NCI-H524 treated with DMSO at 0.1 percent for 48 hours (cell line): Measurements from ENCODE around the gene RHEB.
A peak's percentile ranks its signal among the peaks of the same experiment; 100 is the strongest.

Source experiments
- DNase-seq: peaks from one replicate; lab custom pipeline; 2025; lab: John Stamatoyannopoulos, UW

Gene RHEB

DNA sequence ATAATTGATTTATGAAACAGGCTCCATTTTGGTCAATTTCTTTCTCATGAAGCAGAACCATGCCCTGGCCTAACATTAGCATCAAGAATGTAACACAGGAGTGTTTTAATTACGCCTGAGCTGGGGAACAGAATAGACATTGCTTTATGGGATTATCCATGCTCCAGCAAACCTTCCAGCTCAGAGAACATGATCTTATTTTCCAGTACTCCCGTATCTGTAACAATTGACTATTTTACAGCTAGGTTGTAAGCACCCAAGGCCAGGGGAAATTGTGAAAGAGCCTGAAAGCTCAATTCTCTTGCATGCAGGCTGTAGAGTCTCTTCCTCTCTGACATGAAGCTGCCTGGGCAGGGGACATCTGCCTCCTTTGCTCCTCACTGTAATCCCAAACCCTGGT is 49.0 kb downstream of the RHEB start:
- no peak for DNase-seq

DNA sequence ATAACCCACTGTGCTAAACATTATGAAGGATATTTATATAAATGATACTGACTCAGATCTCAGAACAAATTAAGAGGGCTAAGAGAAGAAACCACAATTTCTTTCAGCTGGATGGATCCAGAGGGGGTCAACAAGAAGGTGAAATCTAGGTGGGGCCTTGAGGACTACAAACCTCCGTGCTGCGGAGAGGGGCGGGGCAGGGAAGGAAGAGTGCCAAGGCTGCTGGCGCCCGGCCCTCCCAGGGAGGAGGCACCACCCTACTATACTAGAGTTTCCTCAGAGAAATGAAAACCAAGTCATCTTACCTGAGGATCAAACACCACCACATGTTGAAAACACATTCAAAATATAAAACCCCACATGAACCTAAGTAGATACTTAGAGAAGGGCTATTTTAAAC is 50.4 kb downstream of the RHEB start:
- no peak for DNase-seq

- no peak for DNase-seq
Measured at GRCh38 chr7:151468217-151469018, 51.3 kb downstream of the RHEB start.

GRCh38 chr7:151465169-151465568 is 54.5 kb downstream of the RHEB start:
- no peak for DNase-seq

GRCh38 chr7:151462306-151462779 is 57.4 kb downstream of the RHEB start:
- no peak for DNase-seq

- no peak for DNase-seq
Measured at GRCh38 chr7:151461942-151462230, 57.8 kb downstream of the RHEB start.

- DNase-seq, result no peak
Measured at GRCh38 chr7:151461096-151461941, 58.4 kb downstream of the RHEB start.

- DNase-seq, result no peak
Measured at GRCh38 chr7:151460474-151460855, 59.2 kb downstream of the RHEB start.

GRCh38 chr7:151459726-151460473 is 59.8 kb downstream of the RHEB start:
- peak; percentile 25 for DNase-seq

- DNase-seq, result no peak
Measured at GRCh38 chr7:151457534-151457933, 62.2 kb downstream of the RHEB start.

- no peak for DNase-seq
Measured at GRCh38 chr7:151456782-151457181, 62.9 kb downstream of the RHEB start.

DNA sequence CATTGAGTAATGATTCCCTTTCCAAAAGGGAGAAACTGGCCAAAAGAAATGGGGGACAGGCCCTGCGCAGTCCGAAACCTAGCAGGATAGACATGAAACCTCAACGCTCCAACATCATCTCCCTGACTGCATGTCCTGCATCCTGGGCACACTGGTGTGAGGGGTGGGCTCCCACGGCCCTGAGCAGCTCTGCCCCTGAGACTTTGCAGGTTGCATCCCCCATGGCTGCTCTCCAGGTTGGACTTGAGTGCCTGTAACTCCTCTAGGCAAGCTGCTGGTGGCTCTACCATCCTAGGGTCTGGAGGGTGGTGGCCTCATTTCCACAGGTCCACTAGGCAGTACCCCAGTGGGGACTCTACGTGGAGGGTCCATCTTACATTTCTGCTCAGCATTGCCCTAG is 63.4 kb downstream of the RHEB start:
- no peak for DNase-seq

GRCh38 chr7:151455690-151456089 is 64.0 kb downstream of the RHEB start:
- no peak for DNase-seq

DNA sequence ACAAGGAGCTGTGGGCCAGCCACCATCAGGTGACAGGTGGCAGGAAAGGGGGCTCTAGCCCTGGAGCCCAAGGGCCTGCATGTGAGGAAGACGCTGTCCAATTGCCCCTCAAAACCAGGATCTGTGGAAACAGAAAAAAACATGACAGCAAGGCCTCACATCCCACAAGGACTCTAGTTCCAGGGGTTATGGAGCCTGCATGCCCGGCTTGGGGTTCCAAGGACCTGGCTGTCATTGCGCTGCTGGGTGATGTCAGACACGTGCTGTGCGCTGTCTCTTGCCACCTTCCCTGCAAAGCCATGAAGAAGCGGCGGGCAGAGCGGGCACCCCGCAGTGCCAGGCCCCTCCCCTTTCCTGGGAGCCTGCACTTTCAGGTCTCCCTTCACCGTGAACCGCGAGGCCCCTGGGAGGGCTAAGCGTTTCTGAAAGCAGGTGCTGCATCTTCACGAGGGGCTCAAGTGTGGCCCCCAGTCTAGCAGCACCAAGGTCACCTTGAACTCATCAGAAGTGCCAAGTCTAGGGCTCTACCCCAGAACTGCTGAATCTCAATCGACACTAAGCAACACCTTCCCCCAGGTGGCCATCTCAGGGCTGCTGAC is 64.7 kb downstream of the RHEB start:
- DNase-seq, result no peak

DNA sequence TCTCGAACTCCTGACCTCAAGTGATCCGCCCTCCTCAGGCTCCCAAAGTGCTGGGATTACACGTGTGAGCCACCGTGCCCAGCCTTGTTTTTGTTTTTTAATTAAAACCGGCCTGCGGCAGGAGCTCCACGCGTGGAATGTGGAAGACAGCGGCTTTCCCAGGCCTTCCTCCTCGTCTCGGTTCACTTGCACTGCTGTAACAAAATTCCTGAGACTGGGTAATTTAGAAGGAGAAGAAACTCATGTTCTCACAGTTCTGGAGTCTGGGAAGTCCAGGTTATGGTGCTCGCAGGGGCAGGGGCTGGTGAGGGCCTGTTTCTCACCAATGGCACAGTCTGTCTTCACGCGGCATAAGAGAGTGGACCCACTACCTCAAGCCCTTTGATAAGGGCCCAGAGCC is 65.4 kb downstream of the RHEB start:
- no peak for DNase-seq

GRCh38 chr7:151453326-151453791 is 66.3 kb downstream of the RHEB start:
- no peak for DNase-seq

GRCh38 chr7:151452680-151453325 is 66.9 kb downstream of the RHEB start:
- DNase-seq, result no peak

DNA sequence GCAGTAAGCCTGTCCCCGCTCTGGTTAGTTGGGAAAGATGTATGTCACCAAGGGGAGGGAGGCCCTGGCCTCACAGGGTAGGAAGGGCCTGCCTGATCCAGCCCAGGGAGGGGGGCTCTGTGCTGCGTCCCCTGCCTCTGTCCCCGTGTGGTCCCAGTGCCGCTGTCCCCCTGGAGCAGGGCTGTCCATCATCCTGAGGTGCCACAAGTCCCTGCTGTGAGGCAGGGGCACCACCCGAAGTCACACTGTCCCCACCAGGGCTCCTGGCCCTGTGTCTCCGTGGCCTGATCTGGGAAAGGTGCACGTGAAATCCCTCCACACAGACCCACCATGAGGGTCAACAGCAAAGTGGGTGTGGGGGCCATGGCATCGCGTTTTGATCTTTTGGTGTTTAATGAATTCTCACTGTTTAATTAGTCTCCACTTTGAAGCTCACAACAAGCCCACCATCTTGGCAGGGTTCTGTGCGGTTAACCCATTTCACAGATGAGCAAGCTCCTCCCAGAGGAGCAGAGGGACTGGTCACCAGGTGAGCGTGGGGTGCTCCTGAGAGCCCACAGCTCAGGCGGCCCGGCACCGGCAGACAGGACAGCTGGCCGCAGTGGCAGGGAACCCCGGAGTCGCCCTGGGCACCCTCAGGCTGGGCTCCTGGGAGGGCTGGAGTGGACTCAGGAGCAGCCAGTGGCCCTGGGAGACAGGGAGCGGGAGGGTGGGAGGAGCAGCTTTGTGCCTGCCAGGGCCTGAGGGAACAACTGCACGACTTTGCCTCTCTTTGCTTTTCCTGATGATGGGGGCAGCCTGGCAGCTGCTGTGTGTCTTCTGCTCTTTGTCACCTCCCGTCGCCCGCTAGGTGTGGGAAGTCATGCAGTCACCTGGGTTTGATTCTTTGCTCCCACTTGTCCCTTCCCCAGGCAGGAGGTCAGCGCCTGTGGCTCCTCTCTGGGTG is 67.8 kb downstream of the RHEB start:
- DNase-seq, result no peak

GRCh38 chr7:151451156-151451555 is 68.5 kb downstream of the RHEB start:
- DNase-seq, result no peak

- no peak for DNase-seq
Measured at GRCh38 chr7:151449990-151450389, 69.7 kb downstream of the RHEB start.
